HepG2 (cell line): ENCODE results near the gene CSTPP1. TPM values are rescaled to one million over a fixed set of nuclear protein-coding genes. Genes with fewer than 3 reads are reported as not detected.

Source experiments
- ATAC-seq: fragments of 200-7000 bp; cut with Tn5 transposase; 3 replicates; pipeline ENCODE4 v1.9.1; 2020; ENCODE audit warnings: mild to moderate bottlenecking, moderate library complexity
- BruUV-seq: library from RNA; stranded (reverse); fragments of 400-500 nt; replicated peaks from 2 replicates; lab custom pipeline; 2021; lab: Mats Ljungman, UMichigan
- CTCF ChIA-PET: fragments of 300-600 bp; formaldehyde crosslinking; extraction: SDS; loops from one replicate; lab custom pipeline; 2021; ENCODE audit warnings: low total read pairs, inconsistent platforms, low intra/inter-chr PET ratio; lab: Yijun Ruan, JAX
- POLR2A ChIA-PET: fragments of 350-600 bp; sonication (Branson Sonifier 250); formaldehyde crosslinking; loops from one replicate; lab custom pipeline; 2020; ENCODE audit warnings: antibody characterized with exemption, inconsistent platforms; lab: Yijun Ruan, JAX
- DNase-seq: peaks from one replicate; pipeline ENCODE4 v3.0.0-alpha.2; 2015; ENCODE audit warnings: low spot score
- FAIRE-seq: peaks from 3 replicates; lab custom pipeline; 2011; peaks lifted over from hg19 to GRCh38; lab: Jason Lieb, UNC
- H2AFZ ChIP-seq: one replicate; pipeline ENCODE4 v1.6.1; 2011; ENCODE audit warnings: low read length, inconsistent platforms
- H3K27ac ChIP-seq: fragments of 300-600 bp; 3 replicates; pipeline ENCODE4 v1.8.0; 2011; ENCODE audit warnings: mixed run types, mild to moderate bottlenecking, mixed read lengths, low read length, inconsistent platforms; ENCODE audit not compliant: insufficient read depth; ENCODE audit errors: extremely low read length
- H3K27me3 ChIP-seq, 2 experiments: fragments of 200-600 bp in 1 of 2; 2 replicates in 1 of 2; 3 replicates in 1 of 2; pipeline versions ENCODE4 v1.6.0 to v1.8.0; 2011; ENCODE audit warnings: low read length in 2 of 2, mild to moderate bottlenecking in 2 of 2, moderate library complexity in 2 of 2, inconsistent platforms in 1 of 2; ENCODE audit not compliant: insufficient read depth in 2 of 2, control insufficient read depth in 1 of 2
- H3K36me3 ChIP-seq, 2 experiments: fragments of 200-600 bp in 1 of 2; replicated peaks in 1 of 2; 2 replicates in 1 of 2; 3 replicates in 1 of 2; pipeline versions ENCODE4 v1.5.1 to v1.8.0; 2011; ENCODE audit warnings: low read length in 2 of 2, inconsistent platforms in 1 of 2; ENCODE audit not compliant: insufficient read depth in 2 of 2, control insufficient read depth in 1 of 2
- H3K4me1 ChIP-seq: 2 replicates; pipeline ENCODE4 v1.5.1; 2012; ENCODE audit warnings: low read length, inconsistent platforms; ENCODE audit not compliant: insufficient read depth
- H3K4me2 ChIP-seq: 2 replicates; pipeline ENCODE4 v1.6.0; 2011; ENCODE audit warnings: low read depth, low read length, inconsistent platforms
- H3K4me3 ChIP-seq, 3 experiments: fragments of 200-600 bp in 1 of 3; sonication (generic), shearing (Covaris generic) in 1 of 3; replicated peaks in 1 of 3; 2 replicates each; pipeline ENCODE4 v1.5.1; 2011 to 2016; ENCODE audit warnings: low read length in 3 of 3, inconsistent platforms in 2 of 3, low read depth in 2 of 3, mild to moderate bottlenecking in 2 of 3, control low read depth in 1 of 3, mixed read lengths in 1 of 3; ENCODE audit not compliant: insufficient read depth in 1 of 3
- H3K79me2 ChIP-seq: one replicate; pipeline ENCODE4 v1.6.1; 2011; ENCODE audit warnings: low read length, inconsistent platforms; ENCODE audit not compliant: insufficient read depth
- H3K9ac ChIP-seq: 2 replicates; pipeline ENCODE4 v1.6.0; 2011; ENCODE audit warnings: mild to moderate bottlenecking, low read depth, low read length, inconsistent platforms; ENCODE audit not compliant: insufficient read depth
- H3K9me3 ChIP-seq: 2 replicates; pipeline ENCODE4 v1.5.1; 2012; ENCODE audit warnings: mild to moderate bottlenecking, low read length
- H4K20me1 ChIP-seq: 2 replicates; pipeline ENCODE4 v1.6.0; 2011; ENCODE audit warnings: inconsistent platforms, mild to moderate bottlenecking, low read length, moderate library complexity; ENCODE audit not compliant: insufficient read depth
- ATF6 ChIP-seq: sonication (generic); formaldehyde crosslinking; conservative IDR thresholded peaks from 2 replicates; pipeline ENCODE4 v1.4.0; 2020; ENCODE audit warnings: missing genetic modification reagents
- BRCA1 ChIP-seq: sonication (generic); formaldehyde crosslinking; IDR thresholded peaks from 2 replicates; pipeline ENCODE4 v1.4.0; 2020; ENCODE audit warnings: missing genetic modification reagents
- CENPBD1 ChIP-seq: sonication (generic); formaldehyde crosslinking; IDR thresholded peaks from 2 replicates; pipeline ENCODE4 v1.8.0; 2022; ENCODE audit warnings: missing genetic modification reagents, low read depth, mild to moderate bottlenecking, borderline replicate concordance
- ELF1 ChIP-seq: sonication (generic); formaldehyde crosslinking; IDR thresholded peaks from 2 replicates; pipeline ENCODE4 v1.4.0; 2020; ENCODE audit warnings: missing genetic modification reagents
- HHEX ChIP-seq: IDR thresholded peaks from 2 replicates; pipeline ENCODE4 v1.6.1; 2016; ENCODE audit warnings: control low read depth
- HNRNPL ChIP-seq: fragments of 200-400 bp; formaldehyde crosslinking; IDR thresholded peaks from 2 replicates; pipeline ENCODE4 v1.6.1; 2017; ENCODE audit warnings: mild to moderate bottlenecking, low read depth, low read length
- MAF1 ChIP-seq: sonication (generic); formaldehyde crosslinking; IDR thresholded peaks from 2 replicates; pipeline ENCODE4 v1.5.0; 2020; ENCODE audit warnings: missing genetic modification reagents, borderline replicate concordance
- NFE2L2 ChIP-seq: fragments of 150-350 bp; IDR thresholded peaks from 2 replicates; pipeline ENCODE4 v1.6.1; 2014; ENCODE audit warnings: low read length
- NFRKB ChIP-seq: fragments of 450-650 bp; IDR thresholded peaks from 2 replicates; pipeline ENCODE4 v1.6.1; 2017
- SAFB2 ChIP-seq: sonication (generic); formaldehyde crosslinking; IDR thresholded peaks from 2 replicates; pipeline ENCODE4 v1.5.1; 2020; ENCODE audit warnings: missing genetic modification reagents, low read depth, mild to moderate bottlenecking, borderline replicate concordance
- TEAD3 ChIP-seq: optimal IDR thresholded peaks from 2 replicates; pipeline ENCODE3; 2016; ENCODE audit warnings: borderline replicate concordance
- WIZ ChIP-seq: sonication (generic); formaldehyde crosslinking; IDR thresholded peaks from 2 replicates; pipeline ENCODE4 v1.5.1; 2020; ENCODE audit warnings: mild to moderate bottlenecking, missing genetic modification reagents
- ZBTB21 ChIP-seq: sonication (generic); formaldehyde crosslinking; IDR thresholded peaks from 2 replicates; pipeline ENCODE4 v1.4.0; 2020; ENCODE audit warnings: missing genetic modification reagents
- ZNF30 ChIP-seq: sonication (generic); formaldehyde crosslinking; IDR thresholded peaks from 2 replicates; pipeline ENCODE4 v1.5.0; 2020; ENCODE audit warnings: mild to moderate bottlenecking, missing genetic modification reagents
- ZNF513 ChIP-seq: sonication (generic); formaldehyde crosslinking; conservative IDR thresholded peaks from 2 replicates; pipeline ENCODE4 v1.5.0; 2020; ENCODE audit warnings: missing genetic modification reagents
- ZNF558 ChIP-seq: sonication (generic); formaldehyde crosslinking; IDR thresholded peaks from 2 replicates; pipeline ENCODE4 v1.9.0; 2022; ENCODE audit warnings: mild to moderate bottlenecking, missing genetic modification reagents, borderline replicate concordance
- ZNF574 ChIP-seq: sonication (generic); formaldehyde crosslinking; IDR thresholded peaks from 2 replicates; pipeline ENCODE4 v1.4.0; 2020; ENCODE audit warnings: missing genetic modification reagents
- ZNF691 ChIP-seq: sonication (generic); formaldehyde crosslinking; IDR thresholded peaks from 2 replicates; pipeline ENCODE4 v1.4.0; 2020; ENCODE audit warnings: missing genetic modification reagents, low read depth, mild to moderate bottlenecking, borderline replicate concordance
- ZNF850 ChIP-seq: sonication (generic); formaldehyde crosslinking; conservative IDR thresholded peaks from 2 replicates; pipeline ENCODE4 v1.9.0; 2021; ENCODE audit warnings: mild to moderate bottlenecking, missing genetic modification reagents
- WGBS: methylation state at CpG from one replicate; pipeline ENCODE4 v1.1.6; 2017; ENCODE audit warnings: low lambda C conversion rate; 5-methylcytosine and 5-hydroxymethylcytosine counted together
- in situ Hi-C: cut with HindIII; loops from 2 replicates; pipeline ENCODE4 v1.10.0; 2017; ENCODE audit warnings: low pct_unique_long_range_greater_than_20kb; ENCODE audit not compliant: extremely low pct_ligation_motif_present
- intact Hi-C: fragments of 100-400 bp; cut with micrococcal nuclease; formaldehyde crosslinking; loops from one replicate; pipeline ENCODE4 v1.10.0; 2022; ENCODE audit not compliant: unreplicated experiment
- polyA plus RNA-seq, 8 experiments: library from polyadenylated mRNA; depleted of rRNA in 3 of 8; stranded (reverse) in 7 of 8; unstranded in 1 of 8; fragments of >200 nt; fragmentation: Illumina TruSeq in 4 of 8; extraction: Trizol in 4 of 8; gene quantifications; 2 replicates each; pipeline versions ENCODE4 v1.2.1 to v1.2.3, GENCODE V29; 2011 to 2016; ENCODE audit warnings: low read depth in 4 of 8, missing spikeins in 1 of 8, mixed read lengths in 1 of 8; ENCODE audit not compliant: insufficient read depth in 1 of 8
- total RNA-seq, 5 experiments: library from RNA; depleted of rRNA; stranded (reverse); fragments of >200 nt; fragmentation: Illumina TruSeq; extraction: Trizol; gene quantifications; 2 replicates each; pipeline ENCODE4 v1.2.3, GENCODE V29; 2016; ENCODE audit warnings: low read depth in 1 of 5

CSTPP1 gene
- total and polyA plus RNA-seq, 2 of the 13 experiments (the other 11 are each of a cell fraction or from before 2014, with no cell fraction given) = 12.3 to 14.6 TPM

GRCh38 chr11:46888636-46889035 is 47.9 kb upstream of the CSTPP1 start:
- intact Hi-C loops = loop anchor here (1.0 to 2.0 kb wide), 3 partner anchors 28 to 273 kb away; no protein-coding TSS in a partner anchor
- Histone ChIP-seq H3K9ac (no peak overlapping the region), H2AFZ (no peak overlapping the region), H3K4me2 (no peak overlapping the region), H3K79me2 (no peaks in the 10 kb centered on the region), H3K4me3 (no peak overlapping the region), H3K36me3 (peaks cover 12 to 52% of the 10 kb centered on the region in 2 experiments), H4K20me1 (no peaks in the 10 kb centered on the region), H3K9me3 (no peaks in the 10 kb centered on the region), H3K27ac (no peak overlapping the region), H3K27me3 (no peaks in the 10 kb centered on the region), H3K4me1 (no peaks in the 10 kb centered on the region)
- POLR2A ChIA-PET = no interaction called here
- ATAC-seq (no peak), DNase-seq (no peak), FAIRE-seq (no peak)
- TF ChIP-seq NFRKB (no peak), ZNF558 (CRISPR knock-in tag) (no peak), SAFB2 (CRISPR knock-in tag) (no peak), ZNF574 (CRISPR knock-in tag) (no peak), TEAD3 (CRISPR knock-in tag) (no peak), WIZ (no peak), HNRNPL (no peak), ZNF30 (CRISPR knock-in tag) (no peak), ELF1 (CRISPR knock-in tag) (no peak), ZBTB21 (CRISPR knock-in tag) (no peak), ZNF691 (CRISPR knock-in tag) (no peak), BRCA1 (CRISPR knock-in tag) (no peak), ZNF513 (no peak), HHEX (CRISPR knock-in tag) (no peak), MAF1 (CRISPR knock-in tag) (no peak), CENPBD1 (CRISPR knock-in tag) (no peak), ZNF850 (no peak), ATF6 (CRISPR knock-in tag) (no peak), NFE2L2 (no peak)
- 90% methylated on average over 5 of the region's 5 CpGs for WGBS
- CTCF ChIA-PET = interaction anchor here (1.5 to 3.4 kb wide), 4 partner anchors 31 to 467 kb away, joined by 6 to 57 read pairs (median 30); no protein-coding TSS in a partner anchor
- in situ Hi-C loops = loop anchor here (5.0 kb wide), 1 partner anchor 274 kb away; no protein-coding TSS in a partner anchor
- no TSS peak for BruUV-seq
